Thyroid gland (tissue), 4 donors: ENCODE measurements around the gene PDE3B. TPM values are rescaled to one million over a fixed set of nuclear protein-coding genes. Genes with fewer than 3 reads are reported as not detected.
"Not testable (repeated sequence)": the region's sequence is repeated elsewhere in the genome, so short reads cannot be mapped to it uniquely, and the experiment has no call there.

ENCODE experiments used
- DNase-seq, 2 donors: peaks; one replicate each; pipeline ENCODE4 v3.0.0-alpha.2; 2019
- H3K27ac ChIP-seq, 3 donors: fragments of 200-600 bp; sonication (generic); 1 replicate in 2 of 3; 2 replicates in 1 of 3; pipeline ENCODE4 v1.5.1; 2016 to 2019; ENCODE audit warnings: mild to moderate bottlenecking in 1 of 3, moderate library complexity in 1 of 3
- H3K27me3 ChIP-seq: fragments of 200-600 bp; sonication (generic); one replicate; pipeline ENCODE4 v1.5.1; 2019
- H3K36me3 ChIP-seq, 2 donors: fragments of 200-600 bp; sonication (generic); one replicate each; pipeline ENCODE4 v1.5.1; 2016 to 2019
- H3K4me1 ChIP-seq, 2 donors: fragments of 200-600 bp; sonication (generic); one replicate each; pipeline ENCODE4 v1.5.1; 2017 to 2019
- H3K4me3 ChIP-seq, 3 donors: fragments of 200-600 bp; sonication (generic); replicated peaks in 1 of 3; 1 replicate in 2 of 3; 2 replicates in 1 of 3; pipeline ENCODE4 v1.5.1; 2016; ENCODE audit warnings: mild to moderate bottlenecking in 1 of 3
- H3K9me3 ChIP-seq: fragments of 200-600 bp; sonication (generic); one replicate; pipeline ENCODE4 v1.5.1; 2017
- CTCF ChIP-seq, 6 experiments: fragments of 200-600 bp in 3 of 6; fragments of 450-650 bp in 3 of 6; sonication (generic) in 3 of 6; IDR thresholded peaks; one replicate each; pipeline ENCODE4 v1.5.1; 2016 to 2019; ENCODE audit warnings: antibody characterized with exemption in 6 of 6, mild to moderate bottlenecking in 2 of 6, inconsistent platforms in 1 of 6, moderate library complexity in 1 of 6
- POLR2A ChIP-seq, 2 donors: fragments of 450-650 bp; IDR thresholded peaks; one replicate each; pipeline ENCODE4 v1.6.1; 2017; ENCODE audit warnings: antibody characterized with exemption in 2 of 2, mild to moderate bottlenecking in 2 of 2, moderate library complexity in 1 of 2
- WGBS, 2 donors: methylation state at CpG; one replicate each; pipeline ENCODE4 v1.1.5; 2017; 5-methylcytosine and 5-hydroxymethylcytosine counted together
- intact Hi-C: fragments of 100-400 bp; cut with DNase I; formaldehyde crosslinking; loops from one replicate; pipeline ENCODE4 v1.15.1; 2023
- total RNA-seq, 4 donors: library from RNA; depleted of rRNA; stranded (reverse); fragments of >200 nt; gene quantifications; one replicate each; pipeline ENCODE4 v1.2.3, GENCODE V29; 2016

PDE3B gene
- total RNA-seq, 4 donors from 2014 or later, result 2.0 to 3.9 (median 3.2) TPM

GRCh38 chr11:14622223-14622954, 21.2 kb upstream of the PDE3B start:
- Histone ChIP-seq H3K36me3 (no peaks in the 10 kb centered on the region), H3K27ac (no peak overlapping the region), H3K27me3 (no peaks in the 10 kb centered on the region), H3K9me3 (no peaks in the 10 kb centered on the region), H3K4me3 (no peak overlapping the region), H3K4me1 (no peaks in the 10 kb centered on the region)
- 88 to 92% methylated on average over 5 of the region's 5 CpGs for WGBS, 2 donors
- no peak for TF ChIP-seq CTCF (IDR thresholded peaks at IDR 0.05)
- no peak for TF ChIP-seq POLR2A (IDR thresholded peaks at IDR 0.05)
- DNase-seq, result no peak
- intact Hi-C loops, result no loop called here

GRCh38 chr11:14623036-14623435, 20.6 kb upstream of the PDE3B start:
- no peaks in the 10 kb centered on the region for H3K4me1 ChIP-seq
- H3K27me3 ChIP-seq, result no peaks in the 10 kb centered on the region
- H3K27ac ChIP-seq, result no peak overlapping the region
- no peaks in the 10 kb centered on the region for H3K9me3 ChIP-seq
- H3K36me3 ChIP-seq, result no peaks in the 10 kb centered on the region
- no peak for TF ChIP-seq CTCF (IDR thresholded peaks at IDR 0.05)
- TF ChIP-seq POLR2A (IDR thresholded peaks at IDR 0.05), result no peak
- H3K4me3 ChIP-seq, result no peak overlapping the region
- WGBS, 2 donors, result 89 to 95% methylated on average over 3 of the region's 3 CpGs
- intact Hi-C loops, result no loop called here
- no peak for DNase-seq

GRCh38 chr11:14625586-14626205, 17.9 kb upstream of the PDE3B start:
- Histone ChIP-seq H3K27ac (no peak overlapping the region), H3K4me1 (no peaks in the 10 kb centered on the region), H3K27me3 (no peaks in the 10 kb centered on the region), H3K9me3 (no peaks in the 10 kb centered on the region), H3K4me3 (no peak overlapping the region), H3K36me3 (no peaks in the 10 kb centered on the region)
- WGBS, 2 donors, result 61% methylated on average over 3 of the region's 3 CpGs
- no peak for DNase-seq
- intact Hi-C loops, result no loop called here
- TF ChIP-seq CTCF (IDR thresholded peaks at IDR 0.05) (no peak), POLR2A (IDR thresholded peaks at IDR 0.05) (no peak)

GRCh38 chr11:14626650-14627049, 17.0 kb upstream of the PDE3B start:
- no peak overlapping the region for H3K27ac ChIP-seq
- no peaks in the 10 kb centered on the region for H3K9me3 ChIP-seq
- no peak for DNase-seq
- H3K36me3 ChIP-seq, result no peaks in the 10 kb centered on the region
- H3K27me3 ChIP-seq, result no peaks in the 10 kb centered on the region
- H3K4me1 ChIP-seq, result no peaks in the 10 kb centered on the region
- no peak overlapping the region for H3K4me3 ChIP-seq
- intact Hi-C loops, result no loop called here
- TF ChIP-seq CTCF (IDR thresholded peaks at IDR 0.05), result no peak
- TF ChIP-seq POLR2A (IDR thresholded peaks at IDR 0.05), result no peak
- 83 to 90% methylated on average over 3 of the region's 3 CpGs for WGBS, 2 donors

- H3K36me3 ChIP-seq, intact Hi-C loops: not testable (repeated sequence)
These were observed 9.9 kb upstream of the PDE3B start for GRCh38 chr11:14633506-14634224.

More at GRCh38 chr11:14633506-14634224, 9.9 kb upstream of the PDE3B start:
- DNase-seq, H3K27me3 ChIP-seq, H3K4me3 ChIP-seq, H3K9me3 ChIP-seq, H3K27ac ChIP-seq, H3K4me1 ChIP-seq: not testable (repeated sequence)
- 85 to 98% methylated on average over 9 to 20 of the region's 26 CpGs for WGBS, 2 donors
